IPS DF 6.9 (cell line): ENCODE measurements around the gene ADARB2.

Experiments used
- DNase-seq: peaks from one replicate; pipeline ENCODE4 v3.0.0-alpha.2; 2013; ENCODE audit warnings: low read depth, low spot score
- H3K27ac ChIP-seq: one replicate; pipeline ENCODE4 v1.5.1; 2013; ENCODE audit warnings: low read length, control low read depth
- H3K27me3 ChIP-seq: 2 replicates; pipeline ENCODE4 v1.6.1; 2013; ENCODE audit warnings: mild to moderate bottlenecking, low read length; ENCODE audit not compliant: control insufficient read depth, insufficient read depth
- H3K36me3 ChIP-seq: 2 replicates; pipeline ENCODE4 v1.6.1; 2013; ENCODE audit warnings: low read length; ENCODE audit not compliant: control insufficient read depth, insufficient read depth
- H3K4me1 ChIP-seq: 2 replicates; pipeline ENCODE4 v1.6.1; 2013; ENCODE audit warnings: low read length; ENCODE audit not compliant: control insufficient read depth, insufficient read depth
- H3K4me3 ChIP-seq: 2 replicates; pipeline ENCODE4 v1.5.1; 2013; ENCODE audit warnings: mild to moderate bottlenecking, low read length
- H3K9me3 ChIP-seq: 2 replicates; pipeline ENCODE4 v1.6.1; 2013; ENCODE audit warnings: low read length, inconsistent platforms; ENCODE audit not compliant: control insufficient read depth, insufficient read depth
- WGBS: extraction: QIAGEN DNeasy Blood & Tissue Kit; methylation state at CpG from one replicate; pipeline ENCODE4 v1.1.7; 2013; ENCODE audit warnings: mixed read lengths, missing lambda C conversion rate; ENCODE audit not compliant: insufficient read length, insufficient coverage; 5-methylcytosine and 5-hydroxymethylcytosine counted together

The ADARB2 gene

GRCh38 chr10:1632596-1632995 lies 104.7 kb downstream of the ADARB2 start:
- Histone ChIP-seq H3K9me3 (no peaks in the 10 kb centered on the region), H3K4me3 (no peak overlapping the region), H3K27ac (no peak overlapping the region), H3K4me1 (peaks cover 6% of the 10 kb centered on the region), H3K27me3 (no peaks in the 10 kb centered on the region), H3K36me3 (no peaks in the 10 kb centered on the region)
- DNase-seq = no peak
- no CpG with 5 or more reads among the region's 3 CpGs for WGBS

- Histone ChIP-seq H3K27ac (no peak overlapping the region), H3K4me1 (peaks cover 6% of the 10 kb centered on the region), H3K36me3 (no peaks in the 10 kb centered on the region), H3K27me3 (no peaks in the 10 kb centered on the region), H3K4me3 (no peak overlapping the region), H3K9me3 (no peaks in the 10 kb centered on the region)
- DNase-seq = no peak
- no CpG with 5 or more reads among the region's 3 CpGs for WGBS
These were observed 105.2 kb downstream of the ADARB2 start for GRCh38 chr10:1632141-1632540.

DNA sequence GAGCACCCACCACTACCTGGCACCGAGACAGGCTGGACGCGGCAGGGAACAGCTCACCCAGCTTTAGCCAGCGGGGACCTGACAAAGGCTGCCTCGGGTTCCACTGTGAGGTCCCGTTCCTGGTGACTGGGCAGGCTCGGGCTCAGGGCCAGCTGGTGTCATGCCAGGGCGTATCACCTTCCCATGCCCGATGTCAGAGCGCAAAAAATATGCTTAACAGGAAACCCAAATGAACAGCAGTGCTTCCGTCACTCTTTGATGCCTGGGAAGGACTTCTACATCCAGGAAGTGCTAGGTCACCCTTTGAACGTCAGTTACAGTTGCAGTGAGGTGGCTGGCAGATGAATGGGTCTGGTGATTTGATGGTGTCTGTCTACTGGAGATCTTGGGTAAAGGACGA lies 106.0 kb downstream of the ADARB2 start:
- no peaks in the 10 kb centered on the region for H3K9me3 ChIP-seq
- no peak for DNase-seq
- no peak overlapping the region for H3K27ac ChIP-seq
- H3K27me3 ChIP-seq = no peaks in the 10 kb centered on the region
- peaks cover 6% of the 10 kb centered on the region for H3K4me1 ChIP-seq
- no CpG with 5 or more reads among the region's 13 CpGs for WGBS
- H3K4me3 ChIP-seq = no peak overlapping the region
- H3K36me3 ChIP-seq = no peaks in the 10 kb centered on the region

DNA sequence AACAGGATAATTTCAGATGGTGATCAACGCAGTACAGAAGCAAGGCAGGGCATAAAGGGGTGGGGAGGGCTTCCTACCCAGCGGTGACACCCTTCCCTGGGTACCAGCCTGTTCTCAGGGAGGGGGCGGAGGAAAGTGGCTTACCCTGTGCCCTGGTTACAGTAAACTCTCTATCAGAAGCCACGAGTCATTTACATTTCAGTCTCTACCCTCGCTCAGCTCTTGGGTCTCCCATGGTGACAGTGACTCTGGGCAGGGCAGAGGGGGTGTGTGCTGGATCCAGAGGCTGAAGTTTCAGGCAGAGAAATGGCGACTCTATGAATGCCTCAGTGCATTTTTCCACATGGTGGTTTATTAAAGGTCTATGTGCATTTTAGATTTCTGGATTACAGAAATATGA lies 107.0 kb downstream of the ADARB2 start:
- H3K4me3 ChIP-seq = no peak overlapping the region
- no CpG with 5 or more reads among the region's 6 CpGs for WGBS
- H3K27me3 ChIP-seq = no peaks in the 10 kb centered on the region
- DNase-seq = no peak
- no peak overlapping the region for H3K27ac ChIP-seq
- peaks cover 6% of the 10 kb centered on the region for H3K4me1 ChIP-seq
- no peaks in the 10 kb centered on the region for H3K36me3 ChIP-seq
- H3K9me3 ChIP-seq = no peaks in the 10 kb centered on the region

DNA sequence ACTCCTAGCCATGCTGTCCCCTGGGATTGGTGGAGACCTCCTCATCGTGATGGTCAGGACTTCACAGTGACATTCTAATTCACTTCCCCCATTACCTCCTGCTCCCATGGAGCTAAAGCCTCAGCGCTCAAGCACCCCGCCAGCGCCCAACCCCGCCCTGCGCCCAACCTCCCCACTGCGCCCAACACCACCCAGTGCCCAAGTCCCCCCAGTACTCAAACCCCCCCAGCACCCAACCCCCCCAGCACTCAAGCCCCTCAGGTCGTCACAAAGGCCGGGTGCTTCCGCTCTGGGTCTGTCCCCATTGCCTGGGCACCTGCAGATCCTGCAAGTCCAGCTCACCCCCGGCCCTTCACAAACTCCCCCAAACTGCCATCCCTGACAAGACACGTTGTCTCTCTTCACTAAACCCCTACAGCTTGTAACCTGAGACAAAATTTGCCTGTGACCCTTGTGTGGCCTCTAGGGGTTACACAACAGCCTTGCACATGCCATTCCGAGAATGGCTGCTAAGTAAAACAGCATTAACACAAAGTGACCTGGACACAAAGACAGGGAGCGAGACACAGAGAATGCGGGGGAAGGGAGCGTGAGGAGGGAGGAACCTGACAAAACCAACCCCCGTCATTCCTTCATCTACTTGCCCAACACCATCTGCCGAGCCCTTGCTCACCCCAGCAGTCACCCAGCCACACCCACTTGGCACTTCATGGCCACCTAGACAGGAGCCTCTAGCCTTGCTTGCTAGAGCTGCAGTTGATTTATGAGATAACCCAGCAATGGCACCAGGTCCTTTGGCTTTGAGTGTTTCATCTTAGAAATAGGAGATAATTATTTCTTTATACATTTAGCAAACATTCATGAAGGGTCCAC lies 107.8 kb downstream of the ADARB2 start:
- no peak for DNase-seq
- Histone ChIP-seq H3K27ac (no peak overlapping the region), H3K9me3 (no peaks in the 10 kb centered on the region), H3K4me3 (no peak overlapping the region), H3K36me3 (no peaks in the 10 kb centered on the region), H3K27me3 (no peaks in the 10 kb centered on the region), H3K4me1 (peaks cover 6% of the 10 kb centered on the region)
- WGBS = no CpG with 5 or more reads among the region's 18 CpGs

- no peaks in the 10 kb centered on the region for H3K9me3 ChIP-seq
- DNase-seq = no peak
- H3K36me3 ChIP-seq = no peaks in the 10 kb centered on the region
- H3K27me3 ChIP-seq = no peaks in the 10 kb centered on the region
- WGBS = no CpG with 5 or more reads among the region's 14 CpGs
- peaks cover 6% of the 10 kb centered on the region for H3K4me1 ChIP-seq
- no peak overlapping the region for H3K4me3 ChIP-seq
- H3K27ac ChIP-seq = no peak overlapping the region
These were observed 108.6 kb downstream of the ADARB2 start for GRCh38 chr10:1628757-1629156.

DNA sequence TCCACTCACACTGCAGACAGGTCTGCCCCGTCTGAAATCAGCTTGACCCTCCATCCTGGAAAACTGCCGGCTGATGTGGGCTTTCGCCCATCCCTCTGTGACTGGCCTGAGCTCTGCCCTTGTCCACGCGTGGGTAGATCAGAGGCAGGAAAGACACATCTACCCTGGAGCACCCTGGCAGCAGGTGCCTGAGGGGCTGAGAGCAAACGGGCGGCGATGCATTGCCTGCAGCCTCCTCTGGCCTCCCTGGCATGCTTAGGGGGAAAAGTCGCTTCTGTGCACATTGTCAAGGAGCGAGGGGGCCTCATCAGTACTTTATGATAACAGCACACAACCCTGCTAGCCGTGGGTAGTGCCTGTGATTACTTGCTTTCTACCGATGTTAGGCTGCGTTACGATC lies 109.4 kb downstream of the ADARB2 start:
- no peak for DNase-seq
- no CpG with 5 or more reads among the region's 14 CpGs for WGBS

GRCh38 chr10:1626835-1627234 lies 110.5 kb downstream of the ADARB2 start:
- H3K36me3 ChIP-seq = no peaks in the 10 kb centered on the region
- H3K27me3 ChIP-seq = no peaks in the 10 kb centered on the region
- no peak overlapping the region for H3K4me3 ChIP-seq
- no peak overlapping the region for H3K27ac ChIP-seq
- DNase-seq = no peak
- H3K9me3 ChIP-seq = no peaks in the 10 kb centered on the region
- H3K4me1 ChIP-seq = peaks cover 6% of the 10 kb centered on the region
- no CpG with 5 or more reads among the region's 16 CpGs for WGBS

More for the DNA sequence above, 109.4 kb downstream of the ADARB2 start:
- Histone ChIP-seq H3K4me1 (peaks cover 6% of the 10 kb centered on the region), H3K36me3 (no peaks in the 10 kb centered on the region), H3K27me3 (no peaks in the 10 kb centered on the region), H3K9me3 (no peaks in the 10 kb centered on the region), H3K27ac (no peak overlapping the region), H3K4me3 (no peak overlapping the region)

DNA sequence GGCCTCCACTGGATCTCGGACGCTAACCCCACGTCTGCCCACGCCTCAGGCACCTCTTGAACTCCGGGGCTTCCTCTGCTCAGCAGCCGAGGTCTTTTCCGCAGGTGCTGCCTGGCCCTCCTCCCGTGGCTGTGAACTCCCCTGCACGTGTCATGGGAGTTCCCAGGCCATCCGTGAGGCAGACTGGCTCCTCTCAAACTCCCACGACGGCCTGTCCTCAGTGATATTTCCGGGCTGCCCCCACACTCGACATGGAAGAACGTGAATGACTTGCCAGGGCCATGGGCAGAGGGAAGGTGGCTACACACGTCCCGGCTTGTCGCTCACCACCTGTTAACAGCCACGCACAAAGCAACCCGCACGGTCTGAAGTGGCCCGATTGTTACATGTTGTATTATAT lies 110.9 kb downstream of the ADARB2 start:
- no peaks in the 10 kb centered on the region for H3K36me3 ChIP-seq
- H3K4me1 ChIP-seq = peaks cover 6% of the 10 kb centered on the region
- no peak overlapping the region for H3K27ac ChIP-seq
- H3K9me3 ChIP-seq = no peaks in the 10 kb centered on the region
- no peaks in the 10 kb centered on the region for H3K27me3 ChIP-seq
- DNase-seq = no peak
- no peak overlapping the region for H3K4me3 ChIP-seq
- no CpG with 5 or more reads among the region's 22 CpGs for WGBS

GRCh38 chr10:1625731-1626130 lies 111.6 kb downstream of the ADARB2 start:
- no peak overlapping the region for H3K4me3 ChIP-seq
- H3K27ac ChIP-seq = no peak overlapping the region
- peaks cover 6% of the 10 kb centered on the region for H3K4me1 ChIP-seq
- no peak for DNase-seq
- H3K27me3 ChIP-seq = no peaks in the 10 kb centered on the region
- no peaks in the 10 kb centered on the region for H3K9me3 ChIP-seq
- no CpG with 5 or more reads among the region's 11 CpGs for WGBS
- no peaks in the 10 kb centered on the region for H3K36me3 ChIP-seq

GRCh38 chr10:1625079-1625478 lies 112.2 kb downstream of the ADARB2 start:
- Histone ChIP-seq H3K27ac (no peak overlapping the region), H3K4me3 (no peak overlapping the region), H3K36me3 (no peaks in the 10 kb centered on the region), H3K27me3 (no peaks in the 10 kb centered on the region), H3K9me3 (no peaks in the 10 kb centered on the region), H3K4me1 (peaks cover 4% of the 10 kb centered on the region)
- DNase-seq = no peak
- no CpG with 5 or more reads among the region's 9 CpGs for WGBS
